Testis (tissue), 3 donors: ENCODE measurements around the gene PGAP2. TPM values are rescaled to one million over a fixed set of nuclear protein-coding genes. Genes with fewer than 3 reads are reported as not detected.

Experiments used
- DNase-seq: peaks from one replicate; pipeline ENCODE4 v3.0.0-alpha.2; 2019
- H3K27ac ChIP-seq, 2 donors: fragments of 200-600 bp; sonication (generic); one replicate each; pipeline ENCODE4 v1.5.1; 2019
- H3K27me3 ChIP-seq: fragments of 200-600 bp; sonication (generic); one replicate; pipeline ENCODE4 v1.5.1; 2019
- H3K36me3 ChIP-seq: fragments of 200-600 bp; sonication (generic); one replicate; pipeline ENCODE4 v1.5.1; 2017; ENCODE audit warnings: low read depth; ENCODE audit errors: missing control alignments
- H3K4me1 ChIP-seq: fragments of 200-600 bp; sonication (generic); one replicate; pipeline ENCODE4 v1.5.1; 2019
- H3K4me3 ChIP-seq, 2 donors: fragments of 200-600 bp; sonication (generic); one replicate each; pipeline ENCODE4 v1.5.1; 2017 to 2019
- H3K9me3 ChIP-seq: fragments of 200-600 bp; sonication (generic); one replicate; pipeline ENCODE4 v1.5.1; 2017
- POLR2A ChIP-seq: fragments of 450-650 bp; IDR thresholded peaks from one replicate; pipeline ENCODE4 v1.6.1; 2017; ENCODE audit warnings: antibody characterized with exemption, mild to moderate bottlenecking, moderate library complexity
- WGBS, 2 donors: methylation state at CpG; one replicate each; pipeline ENCODE4 v1.1.5; 2018; 5-methylcytosine and 5-hydroxymethylcytosine counted together
- intact Hi-C: fragments of 100-400 bp; cut with DNase I; formaldehyde crosslinking; loops from one replicate; pipeline ENCODE4 v1.15.1; 2023; ENCODE audit warnings: low total_unique reads
- polyA plus RNA-seq: library from polyadenylated mRNA; stranded (reverse); fragments of 350-450 nt; fragmentation: Illumina TruSeq; extraction: RNeasy Lipid Tissue Mini Kit (QIAGEN cat#74804); gene quantifications from one replicate; pipeline ENCODE4 v1.2.3, GENCODE V29; 2014; ENCODE audit warnings: low read depth, low replicate concordance; ENCODE audit not compliant: insufficient read depth
- total RNA-seq, 2 donors: library from RNA; depleted of rRNA; stranded (reverse); fragments of >200 nt; gene quantifications; one replicate each; pipeline ENCODE4 v1.2.3, GENCODE V29; 2016
- TF ChIP-seq, protein P1 (sequence below), 3 experiments: fragments of 450-650 bp in 2 of 3; fragments of 200-600 bp in 1 of 3; sonication (generic) in 1 of 3; IDR thresholded peaks; one replicate each; pipeline ENCODE4 v1.5.1; 2016 to 2019; ENCODE audit warnings: antibody characterized with exemption in 3 of 3, mild to moderate bottlenecking in 2 of 3, moderate library complexity in 1 of 3

PGAP2 gene
- total and polyA plus RNA-seq, 3 donors from 2014 or later, result 40.5 to 56.8 (median 54.4) TPM

DNA sequence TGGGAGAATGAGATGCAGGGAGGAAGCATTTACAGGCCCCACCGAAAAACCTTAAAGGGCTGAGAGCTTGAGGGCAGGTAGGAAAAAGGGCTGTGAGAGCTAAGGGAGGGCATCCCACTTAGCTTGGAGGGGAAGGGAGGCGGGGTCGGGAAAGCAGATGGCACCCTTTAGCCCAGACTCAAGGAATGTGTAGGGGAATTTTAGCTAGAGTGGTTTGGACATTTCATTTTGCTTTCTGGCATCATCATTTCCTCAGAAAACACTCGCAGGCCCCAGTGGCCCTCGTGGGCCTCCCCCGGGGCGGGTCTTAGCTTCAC, 46.3 kb downstream of the PGAP2 start:
- no peaks in the 10 kb centered on the region for H3K36me3 ChIP-seq
- no peaks in the 10 kb centered on the region for H3K9me3 ChIP-seq
- peaks cover 36% of the 10 kb centered on the region for H3K4me1 ChIP-seq
- TF ChIP-seq, protein P1, sequence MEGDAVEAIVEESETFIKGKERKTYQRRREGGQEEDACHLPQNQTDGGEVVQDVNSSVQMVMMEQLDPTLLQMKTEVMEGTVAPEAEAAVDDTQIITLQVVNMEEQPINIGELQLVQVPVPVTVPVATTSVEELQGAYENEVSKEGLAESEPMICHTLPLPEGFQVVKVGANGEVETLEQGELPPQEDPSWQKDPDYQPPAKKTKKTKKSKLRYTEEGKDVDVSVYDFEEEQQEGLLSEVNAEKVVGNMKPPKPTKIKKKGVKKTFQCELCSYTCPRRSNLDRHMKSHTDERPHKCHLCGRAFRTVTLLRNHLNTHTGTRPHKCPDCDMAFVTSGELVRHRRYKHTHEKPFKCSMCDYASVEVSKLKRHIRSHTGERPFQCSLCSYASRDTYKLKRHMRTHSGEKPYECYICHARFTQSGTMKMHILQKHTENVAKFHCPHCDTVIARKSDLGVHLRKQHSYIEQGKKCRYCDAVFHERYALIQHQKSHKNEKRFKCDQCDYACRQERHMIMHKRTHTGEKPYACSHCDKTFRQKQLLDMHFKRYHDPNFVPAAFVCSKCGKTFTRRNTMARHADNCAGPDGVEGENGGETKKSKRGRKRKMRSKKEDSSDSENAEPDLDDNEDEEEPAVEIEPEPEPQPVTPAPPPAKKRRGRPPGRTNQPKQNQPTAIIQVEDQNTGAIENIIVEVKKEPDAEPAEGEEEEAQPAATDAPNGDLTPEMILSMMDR (IDR thresholded peaks at IDR 0.05), result no peak
- TF ChIP-seq POLR2A, result no peak
- WGBS, 2 donors, result 6 to 20% methylated on average over 7 of the region's 7 CpGs
- DNase-seq, result no peak
- peak overlapping the region; percentile 79 to 83 for H3K4me3 ChIP-seq
- H3K27me3 ChIP-seq, result no peaks in the 10 kb centered on the region
- H3K27ac ChIP-seq, result peak overlapping the region in 1 of 2 donors; percentile 96
- intact Hi-C loops, result loop anchor here (5.0 kb wide), 1 partner anchor 218 kb away; no protein-coding TSS in a partner anchor

DNA sequence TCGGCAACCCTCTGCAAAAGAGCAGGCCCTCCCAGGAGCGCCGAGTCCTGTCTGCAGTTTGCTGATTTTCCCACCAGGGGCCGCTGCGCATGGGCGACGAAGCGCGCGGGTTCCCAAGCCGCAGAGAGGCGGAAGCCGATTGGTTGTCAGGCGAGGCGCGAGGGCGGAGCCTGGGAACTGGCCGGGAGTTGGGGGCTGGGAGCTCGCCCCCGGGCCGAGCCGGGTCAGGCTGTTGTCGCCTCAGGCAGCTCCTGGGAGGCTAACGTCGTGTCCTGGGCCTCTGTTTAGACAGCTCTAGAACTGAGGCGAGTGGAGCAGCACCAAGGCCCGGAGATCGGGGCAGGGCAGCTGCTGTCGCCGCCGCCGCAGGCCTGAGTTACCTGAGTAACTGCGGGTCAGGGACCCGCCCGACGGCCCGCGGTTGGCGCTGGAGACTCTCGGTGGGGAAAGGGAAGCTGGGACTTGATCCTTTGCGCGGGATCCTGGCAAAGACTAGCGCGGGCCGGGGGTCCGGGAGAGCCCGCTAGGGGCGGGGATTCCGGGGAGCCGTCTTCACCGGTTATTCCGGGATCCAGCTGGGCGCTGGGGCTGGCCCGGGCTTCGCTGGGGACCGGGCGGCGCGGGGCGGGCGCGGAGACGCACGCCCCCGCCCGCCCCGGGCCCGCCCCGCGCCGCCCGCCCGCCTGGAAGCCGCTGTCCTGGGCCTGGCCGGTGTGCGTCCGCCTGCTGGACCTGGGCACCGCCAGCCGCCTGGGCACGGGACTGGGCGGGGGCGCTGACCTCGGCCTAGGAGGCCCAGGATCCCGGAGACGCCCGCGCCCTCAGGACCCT, 46.8 kb downstream of the PGAP2 start, which contains the start of gene STIM1:
Gene STIM1 (plus strand): TSS at position 688 of the 831 bp plus-strand sequence. CDS start 607 bp downstream, outside the sequence.
- H3K27me3 ChIP-seq, result no peaks in the 10 kb centered on the region
- DNase-seq, result peak; percentile 96
- no peaks in the 10 kb centered on the region for H3K36me3 ChIP-seq
- TF ChIP-seq, protein P1 (IDR thresholded peaks at IDR 0.05), result peak; percentile 94 to 100 (median 99)
- peak; percentile 20 for TF ChIP-seq POLR2A
- peaks cover 42% of the 10 kb centered on the region for H3K4me1 ChIP-seq
- peak within 1 kb of the TSS; percentile 79 to 83 for H3K4me3 ChIP-seq
- no peaks in the 10 kb centered on the region for H3K9me3 ChIP-seq
- 0% methylated on average over 10 to 57 of the region's 87 CpGs for WGBS, 2 donors
- peak within 1 kb of the TSS; percentile 88 to 96 for H3K27ac ChIP-seq
- intact Hi-C loops, result loop anchor here (5.0 kb wide), 1 partner anchor 217 kb away; no protein-coding TSS in a partner anchor

DNA sequence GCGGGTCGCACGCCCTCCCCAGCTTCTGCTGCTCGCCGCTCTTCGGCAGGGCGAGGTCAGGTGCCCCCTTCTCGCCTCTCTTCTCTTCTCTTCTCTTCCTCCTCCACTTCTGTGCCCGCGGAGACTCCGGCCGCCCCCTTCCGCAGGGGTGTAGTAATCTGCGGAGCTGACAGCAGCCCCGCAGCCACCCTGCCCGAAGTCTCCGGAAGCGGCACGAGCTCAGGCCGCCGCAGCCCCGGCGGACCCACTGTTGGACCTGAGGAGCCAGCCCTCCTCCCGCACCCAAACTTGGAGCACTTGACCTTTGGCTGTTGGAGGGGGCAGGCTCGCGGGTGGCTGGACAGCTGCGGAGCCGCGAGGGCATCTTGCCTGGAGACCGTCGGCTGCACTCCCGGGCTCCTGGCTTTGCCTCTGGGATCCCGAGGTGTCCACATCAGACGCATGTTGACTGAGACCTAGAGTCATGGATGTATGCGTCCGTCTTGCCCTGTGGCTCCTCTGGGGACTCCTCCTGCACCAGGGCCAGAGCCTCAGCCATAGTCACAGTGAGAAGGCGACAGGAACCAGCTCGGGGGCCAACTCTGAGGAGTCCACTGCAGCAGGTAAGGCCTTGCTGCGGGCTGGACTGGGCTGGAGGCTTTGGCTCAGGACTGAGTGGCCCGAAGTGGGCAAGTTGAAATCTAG, 47.6 kb downstream of the PGAP2 start:
- Histone ChIP-seq H3K9me3 (no peaks in the 10 kb centered on the region), H3K4me3 (peak overlapping the region; percentile 79 to 83), H3K36me3 (no peaks in the 10 kb centered on the region), H3K27me3 (no peaks in the 10 kb centered on the region), H3K27ac (peak overlapping the region; percentile 80 to 96), H3K4me1 (peaks cover 48% of the 10 kb centered on the region)
- TF ChIP-seq POLR2A, result no peak
- TF ChIP-seq, protein P1 (IDR thresholded peaks at IDR 0.05), result no peak
- WGBS, 2 donors, result 0 to 1% methylated on average over 1 to 32 of the region's 40 CpGs
- DNase-seq, result peak; percentile 46
- intact Hi-C loops, result no loop called here

DNA sequence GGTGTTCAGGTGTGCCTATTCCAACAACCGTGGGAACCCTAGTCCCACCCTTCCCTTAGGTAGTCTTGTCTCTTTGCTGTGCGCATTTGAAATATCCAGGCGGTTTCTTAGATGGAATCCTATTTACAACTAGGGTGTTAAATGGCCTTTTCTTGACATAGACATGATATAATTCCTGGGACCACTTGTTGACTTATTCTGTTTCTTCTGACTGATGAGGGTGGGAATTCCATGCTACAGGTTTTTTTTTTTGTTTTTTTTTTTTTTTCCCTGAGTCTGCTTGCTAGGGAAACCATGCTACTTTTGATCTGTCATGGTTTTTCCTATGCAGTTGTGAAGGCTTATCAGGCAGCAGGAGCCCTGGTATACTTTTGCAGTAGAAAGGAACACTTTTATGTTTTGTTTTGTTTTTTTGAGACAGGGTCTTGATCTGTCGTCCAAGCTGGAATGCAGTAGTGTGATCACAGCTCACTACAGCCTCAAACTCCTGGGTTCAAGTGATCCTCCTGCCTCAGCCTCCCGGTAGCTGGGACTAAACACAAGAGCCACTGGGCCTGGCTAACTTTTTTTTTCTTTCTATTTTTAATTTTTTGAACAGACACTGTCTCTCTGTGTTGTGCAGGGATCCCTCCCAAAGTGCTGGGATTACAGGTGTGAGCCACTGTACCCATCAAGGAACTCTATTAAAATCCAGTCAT, 48.6 kb downstream of the PGAP2 start:
- peak overlapping the region in 1 of 2 donors; percentile 96 for H3K27ac ChIP-seq
- H3K4me1 ChIP-seq, result peaks cover 52% of the 10 kb centered on the region
- no peaks in the 10 kb centered on the region for H3K36me3 ChIP-seq
- peak overlapping the region; percentile 79 to 83 for H3K4me3 ChIP-seq
- WGBS, 2 donors, result 55 to 58% methylated on average over 5 of the region's 5 CpGs
- TF ChIP-seq POLR2A, result no peak
- TF ChIP-seq, protein P1 (IDR thresholded peaks at IDR 0.05), result no peak
- intact Hi-C loops, result no loop called here
- H3K9me3 ChIP-seq, result no peaks in the 10 kb centered on the region
- DNase-seq, result no peak
- no peaks in the 10 kb centered on the region for H3K27me3 ChIP-seq
